ENCODE data around the gene P4HA1.
"Not testable (repeated sequence)": the region's sequence is repeated elsewhere in the genome, so short reads cannot be mapped to it uniquely, and the experiment has no call there.

P4HA1 gene

DNA sequence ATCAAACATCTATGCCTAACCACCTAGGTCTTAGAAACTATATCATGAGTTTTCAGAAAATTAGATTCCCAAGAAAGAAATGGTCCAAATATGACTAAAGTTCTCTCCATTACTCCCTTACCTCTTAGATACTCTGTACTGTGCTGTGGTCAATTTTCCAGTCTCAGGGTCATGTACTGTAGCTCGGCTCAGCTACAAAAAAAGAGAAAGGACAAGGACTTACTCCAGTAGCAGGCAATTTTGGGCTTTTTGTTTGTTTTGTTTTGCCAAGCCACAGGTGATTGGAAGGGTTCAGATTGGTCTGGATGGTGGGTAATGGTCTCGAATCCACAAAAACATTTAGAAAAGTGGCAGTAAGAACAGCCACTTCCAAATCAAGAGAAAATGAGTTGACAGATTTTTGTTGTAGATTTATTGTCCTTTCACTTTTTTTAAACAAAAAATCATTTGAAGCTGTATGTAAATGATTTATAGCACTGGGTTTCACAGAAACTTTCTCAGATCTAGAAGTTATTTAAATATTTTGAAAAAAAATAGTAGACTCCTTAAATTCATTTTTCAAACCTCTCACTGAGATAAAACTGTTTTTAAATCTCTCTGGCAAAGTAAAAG lies 52.8 kb downstream of the P4HA1 start:
- in situ Hi-C loops (cut with MboI; ENCODE audit: low sequenced_read_pairs), result no loop called here

DNA sequence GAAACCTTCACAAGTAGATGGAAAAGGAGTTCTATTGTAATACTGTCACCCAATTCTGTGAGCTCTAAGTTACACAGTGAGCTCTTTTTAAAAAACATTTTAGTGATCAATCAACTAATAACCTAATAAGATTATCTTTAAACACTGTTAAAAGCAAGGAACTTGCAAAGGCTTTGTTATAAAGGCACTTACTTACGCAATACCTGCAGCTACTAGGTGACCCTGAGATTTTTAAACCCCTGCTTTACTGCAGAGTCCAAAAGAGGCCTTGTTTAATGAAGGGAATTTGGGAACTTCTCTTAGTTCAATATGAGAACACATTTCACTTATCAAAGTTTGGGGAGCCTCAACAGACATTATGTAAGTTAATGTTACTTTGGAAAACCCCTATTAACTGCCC lies 53.3 kb downstream of the P4HA1 start:
- in situ Hi-C loops (cut with MboI; ENCODE audit: low sequenced_read_pairs), result no loop called here

DNA sequence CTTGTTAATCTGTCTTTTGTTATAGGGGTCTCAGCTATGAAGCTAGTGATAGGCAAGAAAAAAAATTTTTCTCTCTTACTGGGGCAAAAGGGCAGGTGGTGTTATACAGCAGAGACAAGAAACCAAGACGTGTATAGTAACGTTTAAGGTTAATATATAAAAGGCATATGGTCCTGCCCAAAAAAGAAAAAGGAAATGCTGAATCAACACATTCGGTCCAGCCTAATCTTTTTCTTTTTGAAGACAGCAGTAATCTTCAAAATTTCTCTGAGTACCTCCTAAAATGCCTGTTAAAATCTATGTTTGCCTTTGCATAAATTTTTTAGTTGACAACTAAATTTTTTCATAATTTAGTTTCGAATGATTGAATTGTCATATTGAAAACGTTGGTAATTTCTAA lies 54.5 kb downstream of the P4HA1 start:
- in situ Hi-C loops (cut with MboI; ENCODE audit: low sequenced_read_pairs), result no loop called here

DNA sequence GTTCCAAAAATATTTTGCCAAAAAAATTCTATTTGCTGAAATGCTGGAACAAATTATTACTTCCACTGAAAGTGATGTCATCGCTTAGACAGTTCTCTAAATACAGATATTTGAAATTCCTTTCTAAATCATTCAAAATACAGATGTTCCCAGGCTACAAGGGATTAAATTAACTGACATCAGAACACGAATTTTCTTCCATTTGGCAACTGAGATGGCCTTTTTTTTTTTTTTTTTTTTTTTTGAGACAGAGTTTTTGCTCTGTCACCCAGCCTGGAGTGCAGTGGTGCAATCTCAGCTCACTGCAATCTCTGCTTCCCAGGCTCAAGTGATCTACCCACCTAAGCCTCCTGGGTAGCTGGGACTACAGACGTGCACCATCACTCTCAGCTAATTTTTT lies 57.0 kb downstream of the P4HA1 start:
- in situ Hi-C loops (cut with MboI; ENCODE audit: low sequenced_read_pairs), result no loop called here

DNA sequence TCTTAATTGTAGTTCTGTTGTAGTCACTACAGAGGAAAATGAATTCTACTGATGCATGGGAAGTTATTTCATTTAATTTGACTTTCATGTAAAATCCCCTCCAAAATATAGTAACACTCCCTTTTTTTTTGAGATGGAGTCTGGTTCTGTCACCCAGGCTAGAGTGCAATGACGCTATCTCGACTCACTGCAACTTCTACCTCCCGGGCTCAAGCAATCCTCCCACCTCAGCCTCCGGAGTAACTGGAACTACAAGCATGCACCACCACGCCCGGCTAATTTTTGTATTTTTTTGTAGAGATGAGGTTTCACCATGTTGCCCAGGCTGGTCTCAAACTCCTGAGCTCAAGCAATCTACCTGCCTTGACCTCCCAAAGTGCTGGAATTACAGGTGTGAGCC lies 60.4 kb downstream of the P4HA1 start:
- in situ Hi-C loops (cut with MboI; ENCODE audit: low sequenced_read_pairs), result not testable (repeated sequence)

DNA sequence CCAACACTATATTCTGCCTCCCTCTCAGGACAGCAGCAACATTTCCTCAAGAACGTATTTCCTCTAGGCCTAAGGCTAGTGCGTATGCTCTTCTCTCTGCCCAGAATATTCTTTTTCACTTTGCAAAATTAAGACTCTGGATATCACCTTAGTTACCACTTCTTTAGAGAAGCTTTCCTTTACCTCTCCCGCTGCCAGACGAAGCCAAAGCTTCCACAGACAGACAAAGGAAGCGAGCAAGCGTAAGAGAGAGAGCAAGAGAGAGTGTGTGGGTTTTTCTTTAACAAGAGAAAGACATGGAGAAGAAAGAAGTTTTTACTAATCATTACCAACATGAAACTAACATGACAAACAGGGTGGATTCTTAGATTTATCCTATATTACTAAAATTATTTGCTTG lies 64.1 kb downstream of the P4HA1 start:
- in situ Hi-C loops (cut with MboI; ENCODE audit: low sequenced_read_pairs), result no loop called here

DNA sequence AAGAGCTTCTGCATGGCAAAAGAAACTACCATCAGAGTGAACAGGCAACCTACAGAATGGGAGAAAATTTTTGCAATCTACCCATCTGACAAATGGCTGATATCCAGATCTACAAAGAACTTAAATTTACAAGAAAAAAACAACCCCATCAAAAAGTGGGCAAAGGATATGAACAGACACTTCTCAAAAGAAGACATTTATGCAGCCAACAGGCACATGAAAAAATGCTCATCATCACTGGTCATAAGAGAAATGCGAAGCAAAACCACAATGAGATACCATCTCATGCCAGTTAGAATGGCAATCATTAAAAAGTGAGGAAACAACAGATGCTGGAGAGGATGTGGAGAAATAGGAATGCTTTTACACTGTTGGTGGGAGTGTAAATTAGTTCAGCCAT lies 70.0 kb downstream of the P4HA1 start:
- in situ Hi-C loops (cut with MboI; ENCODE audit: low sequenced_read_pairs), result not testable (repeated sequence)

DNA sequence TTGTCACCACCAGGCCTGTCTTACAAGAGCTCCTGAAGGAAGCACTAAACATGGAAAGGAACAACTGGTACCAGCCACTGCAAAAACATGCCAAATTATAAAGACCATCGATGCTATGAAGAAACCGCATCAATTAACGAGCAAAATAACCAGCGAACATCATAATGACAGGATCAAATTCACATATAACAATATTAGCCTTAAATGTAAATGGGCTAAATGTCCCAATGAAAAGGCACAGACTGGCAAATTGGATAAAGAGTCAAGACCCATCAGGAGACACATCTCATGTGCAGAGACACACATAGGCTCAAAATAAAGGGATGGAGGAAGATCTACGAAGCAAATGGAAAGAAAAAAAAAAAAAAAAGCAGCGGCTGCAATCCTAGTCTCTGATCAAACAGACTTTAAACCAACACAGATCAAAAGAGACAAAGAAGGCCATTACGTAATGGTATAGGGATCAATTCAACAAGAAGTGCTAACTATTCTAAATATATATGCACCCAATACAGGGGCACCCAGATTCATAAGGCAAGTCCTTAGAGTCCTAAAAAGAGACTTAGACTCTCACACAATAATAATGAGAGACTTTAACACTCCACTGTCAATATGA lies 73.1 kb downstream of the P4HA1 start:
- in situ Hi-C loops (cut with MboI; ENCODE audit: low sequenced_read_pairs), result not testable (repeated sequence)

DNA sequence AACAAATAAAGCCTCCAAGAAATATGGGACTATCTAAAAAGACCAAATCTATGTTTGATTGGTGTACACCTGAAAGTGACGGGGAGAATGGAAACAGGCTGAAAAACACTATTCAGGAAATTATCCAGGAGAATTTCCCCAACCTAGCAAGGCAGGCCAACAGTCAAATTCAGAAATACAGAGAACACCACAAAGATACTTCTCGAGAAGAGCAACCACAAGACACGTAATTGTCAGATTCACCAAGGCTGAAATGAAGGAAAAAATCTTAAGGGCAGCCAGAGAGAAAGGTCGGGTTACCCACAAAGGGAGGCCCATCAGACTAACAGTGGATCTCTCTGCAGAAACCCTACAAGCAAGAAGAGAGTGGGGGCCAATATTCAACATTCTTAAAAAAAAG lies 73.7 kb downstream of the P4HA1 start:
- in situ Hi-C loops (cut with MboI; ENCODE audit: low sequenced_read_pairs), result not testable (repeated sequence)

DNA sequence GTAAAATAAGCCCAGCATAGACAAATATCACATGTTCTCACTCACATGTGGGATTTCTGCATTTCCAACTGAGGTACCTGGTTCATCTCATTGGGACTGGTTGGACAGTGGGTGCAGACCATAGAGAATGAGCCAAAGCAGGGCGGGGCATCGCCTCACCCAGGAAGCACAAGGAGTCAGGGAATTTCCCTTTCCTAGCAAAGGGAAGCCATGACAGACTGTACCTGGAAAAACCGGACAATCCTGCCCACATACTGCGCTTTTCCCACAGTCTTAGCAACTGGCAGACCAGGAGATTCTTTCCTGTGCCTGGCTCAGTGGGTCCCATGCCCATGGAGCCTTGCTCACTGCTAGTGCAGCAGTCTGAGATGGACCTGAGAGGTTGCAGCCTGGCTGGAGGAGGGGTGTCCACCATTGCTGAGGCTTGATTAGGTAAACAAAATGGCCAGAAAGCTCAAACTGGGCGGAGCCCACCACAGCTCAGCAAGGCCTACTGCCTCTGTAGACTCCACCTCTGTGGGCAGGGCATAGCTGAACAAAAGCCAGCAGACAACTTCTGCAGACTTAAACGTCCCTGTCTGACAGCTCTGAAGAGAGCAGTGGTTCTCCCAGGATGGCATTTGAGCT lies 75.0 kb downstream of the P4HA1 start:
- in situ Hi-C loops (cut with MboI; ENCODE audit: low sequenced_read_pairs), result not testable (repeated sequence)

DNA sequence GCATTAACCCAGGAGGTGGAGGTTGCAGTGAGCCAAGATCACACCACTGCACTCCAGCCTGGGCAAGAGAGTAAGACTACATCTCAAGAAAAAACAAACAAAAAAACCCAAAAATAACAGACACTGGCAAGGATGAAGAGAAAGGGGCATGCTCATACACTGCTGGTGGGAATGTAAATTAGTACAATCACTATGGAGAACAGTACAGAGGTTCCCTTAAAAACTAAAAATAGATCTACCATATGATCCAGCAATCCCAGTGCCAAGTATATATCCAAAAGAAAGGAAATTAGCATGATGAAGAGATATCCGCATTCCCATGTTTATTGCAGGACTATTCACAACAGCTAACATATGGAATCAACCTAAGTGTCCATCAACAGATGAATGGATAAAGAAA lies 75.6 kb downstream of the P4HA1 start:
- in situ Hi-C loops (cut with MboI; ENCODE audit: low sequenced_read_pairs), result no loop called here

DNA sequence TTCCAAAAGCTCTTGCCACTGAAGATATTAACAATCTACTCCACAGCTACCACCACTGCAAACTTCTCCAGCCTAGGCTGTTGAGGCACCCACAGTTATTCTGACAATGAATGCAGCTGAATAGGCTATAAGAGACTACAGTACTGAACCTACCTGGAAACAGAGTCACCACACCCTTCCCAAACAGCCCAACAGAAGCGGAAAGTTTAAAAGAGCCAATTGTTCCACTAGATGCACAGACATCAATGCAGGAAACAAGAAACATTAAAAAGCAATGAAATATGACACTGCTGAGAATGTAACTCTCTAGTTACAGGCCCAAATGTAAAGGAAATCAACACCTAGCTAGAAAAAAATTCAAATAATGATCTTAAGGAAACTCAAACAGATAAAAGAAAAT lies 77.6 kb downstream of the P4HA1 start:
- in situ Hi-C loops (cut with MboI; ENCODE audit: low sequenced_read_pairs), result no loop called here

DNA sequence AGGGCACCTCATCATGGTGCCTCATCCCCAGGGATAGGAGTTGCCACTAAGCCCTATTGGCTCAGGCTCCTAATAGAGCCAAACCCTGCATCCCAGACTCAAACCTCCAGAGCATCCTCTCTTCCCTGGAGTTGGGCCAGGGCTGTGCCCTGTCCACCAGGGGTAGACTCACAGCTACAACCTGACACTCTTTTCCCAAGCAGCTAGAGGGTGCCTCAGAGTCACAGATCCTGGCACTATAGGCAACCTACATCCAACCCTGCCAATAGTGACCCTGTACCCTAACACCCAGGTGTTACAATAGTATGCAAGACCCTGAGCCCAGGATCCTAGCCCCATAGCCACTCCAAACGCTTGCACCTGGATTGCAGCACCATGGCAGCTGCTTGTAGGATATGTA lies 78.0 kb downstream of the P4HA1 start:
- in situ Hi-C loops (cut with MboI; ENCODE audit: low sequenced_read_pairs), result no loop called here

DNA sequence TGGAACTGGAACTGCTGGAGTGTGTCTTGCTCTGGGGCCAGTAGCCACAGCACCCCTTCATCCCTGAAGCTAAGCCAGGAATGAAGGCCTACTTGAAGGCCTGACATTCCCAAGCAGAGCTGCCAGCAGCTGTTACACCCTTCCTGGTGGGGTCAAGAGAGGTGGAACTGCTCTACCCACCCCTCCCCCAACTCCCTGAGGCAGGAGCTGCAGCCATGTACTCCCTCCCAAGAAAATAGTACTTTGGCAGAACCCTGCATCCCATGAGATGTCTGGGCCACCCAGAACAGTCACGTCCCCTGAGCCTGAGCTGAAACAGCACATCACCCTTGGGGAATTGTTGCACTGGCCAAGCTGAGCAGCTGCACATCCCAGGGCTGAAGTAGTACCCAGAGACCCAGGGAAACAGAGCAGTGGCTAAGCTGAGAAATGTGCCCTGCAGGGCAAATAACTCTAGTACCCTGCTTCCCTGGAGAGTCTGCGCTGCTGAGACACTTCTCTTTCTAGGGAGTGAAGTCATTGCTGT lies 78.6 kb downstream of the P4HA1 start:
- in situ Hi-C loops (cut with MboI; ENCODE audit: low sequenced_read_pairs), result no loop called here

DNA sequence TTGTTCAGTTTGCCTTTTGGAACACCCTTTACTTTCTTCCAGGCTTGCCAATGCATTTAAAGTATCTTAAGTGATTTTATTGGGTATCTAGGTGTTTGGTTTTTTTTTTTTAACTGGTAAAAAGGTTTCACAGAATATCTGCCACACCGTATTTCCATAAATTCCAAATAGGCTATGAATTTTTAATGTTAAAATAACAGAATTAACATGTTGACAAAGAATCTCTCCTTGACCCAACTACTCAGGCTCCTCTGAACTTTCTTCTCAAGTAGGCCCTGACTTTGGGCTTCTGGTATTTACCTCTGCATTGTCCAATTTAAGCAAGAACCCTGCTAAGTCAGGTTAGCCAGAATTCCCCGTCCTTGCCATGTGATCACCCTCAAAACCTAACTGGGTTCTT lies 80.9 kb downstream of the P4HA1 start:
- in situ Hi-C loops (cut with MboI; ENCODE audit: low sequenced_read_pairs), result no loop called here

DNA sequence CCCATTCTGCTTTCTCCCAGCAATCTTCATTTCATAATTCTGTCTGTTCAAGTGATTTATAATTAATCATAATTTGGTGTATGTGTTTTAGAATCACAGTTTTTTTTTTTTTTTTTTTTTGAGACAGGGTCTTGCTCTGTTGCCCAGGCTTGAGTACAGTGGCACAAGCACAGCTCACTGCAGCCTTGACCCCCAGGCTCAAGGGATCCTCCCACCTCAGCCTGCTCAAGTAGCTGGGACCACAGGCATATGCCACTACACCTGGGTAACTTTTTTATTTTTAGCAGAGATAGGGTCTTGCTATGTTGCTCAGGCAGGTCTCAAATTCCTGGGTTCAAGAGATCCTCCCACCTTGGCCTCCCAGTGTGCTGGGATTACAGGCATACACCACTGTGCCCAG lies 92.8 kb downstream of the P4HA1 start:
- in situ Hi-C loops (cut with MboI; ENCODE audit: low sequenced_read_pairs), result no loop called here

DNA sequence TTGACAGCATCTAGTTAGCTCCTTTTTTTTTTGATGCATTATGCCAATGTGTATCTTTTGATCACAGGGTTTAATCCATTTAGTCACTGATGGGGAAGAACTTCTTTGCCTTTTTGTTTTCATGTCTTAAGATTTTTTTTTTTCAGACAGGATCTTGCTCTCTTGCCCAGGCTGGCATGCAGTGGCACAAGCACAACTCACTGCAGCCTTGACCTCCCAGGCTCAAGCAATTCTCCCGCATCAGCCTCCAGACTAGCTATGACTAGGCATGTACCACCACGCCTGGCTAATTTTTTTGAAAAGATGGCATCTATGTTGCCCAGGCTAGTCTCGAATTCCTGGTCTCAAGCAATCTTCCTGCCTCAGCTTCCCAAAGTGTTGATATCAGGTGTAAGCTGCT lies 95.7 kb downstream of the P4HA1 start:
- in situ Hi-C loops (cut with MboI; ENCODE audit: low sequenced_read_pairs), result no loop called here

DNA sequence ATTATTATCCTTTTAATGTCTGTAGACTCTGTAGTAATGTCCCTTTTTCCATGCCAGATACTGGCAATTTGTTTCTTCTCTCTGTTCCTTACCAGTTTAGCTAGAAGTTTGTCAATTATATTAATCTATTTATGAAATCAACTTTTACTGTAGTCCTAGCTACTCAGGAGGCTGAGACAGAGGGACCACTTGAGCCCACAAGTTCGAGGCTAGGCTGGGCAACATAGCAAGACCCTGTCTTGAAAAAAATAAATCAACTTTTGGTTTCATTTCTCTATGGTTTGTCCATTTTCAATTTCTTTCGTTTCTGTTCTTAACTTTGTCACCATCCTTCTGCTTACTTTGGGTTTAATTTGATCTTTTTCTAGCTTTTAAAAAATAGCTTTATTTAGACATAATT lies 99.6 kb downstream of the P4HA1 start:
- in situ Hi-C loops (cut with MboI; ENCODE audit: low sequenced_read_pairs), result no loop called here

DNA sequence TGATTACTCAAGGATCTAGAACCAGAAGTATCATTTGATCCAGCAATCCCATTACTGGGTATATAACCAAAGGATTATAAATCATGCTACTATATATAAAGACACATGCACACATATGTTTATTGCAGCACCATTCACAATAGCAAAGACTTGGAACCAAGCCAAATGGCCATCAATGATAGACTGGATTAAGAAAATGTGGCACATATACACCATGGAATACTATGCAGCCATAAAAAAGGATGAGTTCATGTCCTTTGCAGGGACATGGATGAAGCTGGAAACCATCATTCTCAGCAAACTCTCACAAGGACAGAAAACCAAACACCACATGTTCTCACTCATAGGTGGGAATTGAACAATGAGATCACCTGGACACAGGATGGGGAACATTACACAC lies 101.2 kb downstream of the P4HA1 start:
- in situ Hi-C loops (cut with MboI; ENCODE audit: low sequenced_read_pairs), result not testable (repeated sequence)

DNA sequence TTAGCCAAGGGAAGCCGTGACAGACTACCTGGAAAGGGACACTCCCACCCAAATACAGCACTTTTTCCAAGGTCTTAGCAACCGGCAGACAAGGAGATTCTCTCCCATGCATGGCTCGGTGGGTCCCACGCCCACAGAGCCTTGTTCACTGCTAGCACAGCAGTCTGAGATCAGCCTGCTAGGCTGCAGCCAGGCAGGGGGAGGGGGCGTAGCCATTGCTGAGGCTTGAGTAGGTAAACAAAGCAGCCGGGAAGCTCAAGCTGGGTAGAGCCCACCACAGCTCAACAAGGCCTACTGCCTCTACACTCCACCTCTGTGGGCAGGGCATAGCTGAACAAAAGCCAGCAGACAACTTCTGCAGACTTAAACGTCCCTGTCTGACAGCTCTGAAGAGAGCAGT lies 106.9 kb downstream of the P4HA1 start:
- in situ Hi-C loops (cut with MboI; ENCODE audit: low sequenced_read_pairs), result not testable (repeated sequence)

DNA sequence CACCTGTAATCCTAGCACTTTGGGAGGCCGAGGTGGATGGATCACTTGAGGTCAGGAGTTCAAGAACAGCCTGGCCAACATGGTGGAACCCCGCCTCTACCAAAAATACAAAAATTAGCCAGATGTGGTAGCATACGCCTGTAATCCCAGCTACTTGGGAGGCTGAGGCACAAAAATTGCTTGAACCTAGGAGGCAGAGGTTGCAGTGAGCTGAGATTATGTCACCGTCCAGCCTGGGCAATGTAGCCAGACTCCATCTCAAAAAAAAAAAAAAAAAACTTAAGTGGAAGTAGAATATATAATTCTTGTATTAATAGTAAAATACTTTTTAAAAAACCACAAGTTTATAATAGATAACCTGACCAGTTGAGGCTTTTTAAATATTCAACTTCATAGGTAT lies 112.0 kb downstream of the P4HA1 start:
- in situ Hi-C loops (cut with MboI; ENCODE audit: low sequenced_read_pairs), result not testable (repeated sequence)

DNA sequence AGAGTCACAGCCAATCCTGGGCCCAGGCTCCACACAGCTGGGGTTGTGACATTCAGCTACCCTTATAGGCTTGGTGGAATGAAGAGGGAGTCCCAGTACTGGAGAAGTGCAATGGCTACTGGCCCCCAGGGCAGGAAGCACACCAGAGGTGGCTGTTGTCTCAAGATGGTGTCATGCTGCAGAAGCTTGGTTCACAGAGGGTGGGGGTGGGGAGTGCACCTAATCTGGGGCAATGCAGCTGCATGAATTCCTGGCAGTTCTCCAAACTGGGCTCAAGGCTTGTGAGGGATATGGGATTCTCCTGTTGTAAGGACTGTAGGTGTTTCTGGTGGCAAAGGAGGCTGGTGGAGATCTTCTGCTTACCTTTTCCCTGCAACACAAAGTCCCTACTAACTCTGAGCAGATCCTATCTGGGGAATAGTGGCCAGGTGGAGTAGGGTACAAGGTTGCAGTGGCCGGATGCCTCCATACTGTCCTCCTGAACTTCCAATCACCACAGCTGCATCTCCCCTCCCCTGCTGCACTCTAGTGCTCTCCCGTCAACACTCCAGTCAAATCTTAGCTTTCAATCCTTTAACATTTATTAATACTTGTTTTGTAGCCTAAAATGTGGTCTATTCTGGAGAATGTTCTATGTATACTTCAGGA lies 114.7 kb downstream of the P4HA1 start:
- in situ Hi-C loops (cut with MboI; ENCODE audit: low sequenced_read_pairs), result no loop called here

Measured in hTERT RPE-1 (cell line).